HAP-1 (cell line): ENCODE measurements around the gene SPDYE16.
"Not testable (repeated sequence)": the region's sequence is repeated elsewhere in the genome, so short reads cannot be mapped to it uniquely, and the experiment has no call there.

Experiments used
- DNase-seq, 2 experiments: peaks; one replicate each; pipeline ENCODE4 v3.0.0-alpha.2; 2016 to 2020; ENCODE audit warnings: low spot score in 2 of 2
- H3K27me3 ChIP-seq: fragments of 250-450 bp; sonication (Bioruptor Pico); 2 replicates; pipeline ENCODE4 v1.5.1; 2020; ENCODE audit warnings: low read depth, mild to moderate bottlenecking, moderate library complexity
- H3K36me3 ChIP-seq: fragments of 250-450 bp; sonication (Bioruptor Pico); replicated peaks from 2 replicates; pipeline ENCODE4 v1.5.1; 2020; ENCODE audit warnings: mild to moderate bottlenecking
- H3K4me1 ChIP-seq: fragments of 250-450 bp; sonication (Bioruptor Pico); 2 replicates; pipeline ENCODE4 v1.5.1; 2020; ENCODE audit warnings: mild to moderate bottlenecking
- H3K4me3 ChIP-seq: fragments of 250-450 bp; sonication (Bioruptor Pico); 2 replicates; pipeline ENCODE4 v1.5.1; 2020; ENCODE audit warnings: mild to moderate bottlenecking, moderate library complexity
- H3K9me3 ChIP-seq: fragments of 250-450 bp; sonication (Bioruptor Pico); 2 replicates; pipeline ENCODE4 v1.5.1; 2020; ENCODE audit warnings: mild to moderate bottlenecking, moderate library complexity
- in situ Hi-C: fragments of 300-500 bp; cut with MboI; formaldehyde crosslinking; loops from 3 replicates; pipeline ENCODE4 v1.14.3; 2020; ENCODE audit warnings: low sequenced_read_pairs, inconsistent platforms, mixed read lengths

SPDYE16 gene

DNA sequence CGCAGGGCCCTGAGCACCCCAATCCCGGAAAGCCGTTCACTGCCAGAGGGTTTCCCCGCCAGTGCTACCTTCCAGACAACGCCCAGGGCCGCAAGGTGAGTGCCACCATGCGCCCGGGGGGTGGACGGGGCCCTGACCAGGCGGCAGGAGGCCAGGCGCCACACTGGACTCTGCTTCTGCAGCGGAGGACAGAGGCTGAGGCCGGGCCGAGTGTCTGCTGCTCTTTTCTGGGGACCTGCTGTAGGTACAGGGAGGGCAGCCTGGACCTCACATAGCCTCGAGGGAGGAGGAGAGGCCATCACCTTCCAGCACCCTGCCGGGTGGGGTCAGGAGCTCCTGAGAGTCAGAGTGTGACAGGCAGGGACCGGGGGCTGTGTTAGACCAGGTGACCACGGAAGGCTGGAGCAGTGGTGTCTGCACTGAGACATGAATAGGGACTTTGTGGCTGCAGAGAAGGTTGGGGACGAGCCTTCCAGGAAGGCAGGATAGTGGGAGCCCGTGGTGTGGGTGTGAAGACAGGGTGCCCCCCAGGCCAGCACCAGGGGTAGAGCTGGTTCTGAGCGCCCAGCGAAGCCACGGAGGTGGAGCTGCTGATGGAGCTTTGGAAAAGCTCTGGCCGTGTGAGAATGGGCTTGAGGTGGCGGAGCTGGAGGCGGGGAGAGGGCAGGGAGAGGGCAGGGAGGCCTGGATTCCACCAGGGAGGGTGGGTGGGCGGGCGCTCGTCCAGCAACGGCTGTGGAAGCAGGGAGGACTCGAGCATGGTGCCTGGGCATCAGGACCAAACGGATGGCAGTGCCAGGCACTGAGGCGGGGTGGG lies 38.5 kb downstream of the SPDYE16 start:
- H3K4me1 ChIP-seq, in situ Hi-C loops, H3K4me3 ChIP-seq, H3K36me3 ChIP-seq, DNase-seq, H3K27me3 ChIP-seq, H3K9me3 ChIP-seq: not testable (repeated sequence)

DNA sequence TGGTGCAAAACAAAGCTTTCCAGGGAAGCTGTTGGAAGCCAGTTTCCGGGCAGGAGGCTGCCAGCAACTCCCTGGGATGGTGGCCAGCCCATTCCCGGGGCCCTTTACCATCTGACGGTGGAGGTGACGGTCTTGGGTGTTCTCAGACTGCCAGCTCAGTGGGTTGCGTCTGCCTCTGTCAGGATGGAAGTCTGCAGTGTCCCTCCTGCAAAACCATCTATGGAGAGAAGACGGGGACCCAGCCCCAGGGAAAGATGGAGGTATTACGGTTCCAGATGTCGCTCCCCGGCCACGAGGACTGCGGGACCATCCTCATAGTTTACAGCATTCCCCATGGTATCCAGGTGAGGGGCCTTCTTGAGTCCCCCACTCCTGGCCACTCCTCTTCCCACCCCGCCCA lies 39.9 kb downstream of the SPDYE16 start:
- H3K27me3 ChIP-seq, H3K9me3 ChIP-seq, in situ Hi-C loops, H3K4me3 ChIP-seq, H3K36me3 ChIP-seq, H3K4me1 ChIP-seq, DNase-seq: not testable (repeated sequence)

DNA sequence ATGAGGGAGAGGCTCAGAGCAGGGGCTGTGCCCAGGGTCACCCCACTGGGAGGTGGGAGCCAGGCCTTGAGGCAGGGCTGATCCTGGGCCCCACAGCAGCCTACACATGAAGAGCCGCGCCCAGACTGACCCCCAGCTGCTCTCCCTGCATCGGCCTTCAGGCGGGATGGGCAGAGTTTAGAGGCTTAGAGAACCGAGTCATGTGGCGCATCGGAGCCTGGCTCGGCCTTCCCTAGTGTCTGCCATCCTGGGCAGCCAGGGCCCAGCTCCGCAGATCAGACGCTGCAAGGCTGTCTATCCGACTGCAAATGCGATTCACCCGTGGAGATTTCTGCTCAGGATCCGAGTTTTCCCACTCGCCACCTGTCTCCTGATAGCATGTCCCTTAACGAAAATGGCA lies 40.3 kb downstream of the SPDYE16 start:
- H3K9me3 ChIP-seq, in situ Hi-C loops, H3K36me3 ChIP-seq, H3K27me3 ChIP-seq, DNase-seq, H3K4me3 ChIP-seq, H3K4me1 ChIP-seq: not testable (repeated sequence)

GRCh38 chr7:76502224-76502623 lies 40.9 kb downstream of the SPDYE16 start:
- H3K4me1 ChIP-seq, DNase-seq, H3K36me3 ChIP-seq, H3K27me3 ChIP-seq, H3K9me3 ChIP-seq, H3K4me3 ChIP-seq, in situ Hi-C loops: not testable (repeated sequence)

- H3K9me3 ChIP-seq, H3K36me3 ChIP-seq, DNase-seq, H3K4me3 ChIP-seq, in situ Hi-C loops, H3K4me1 ChIP-seq, H3K27me3 ChIP-seq: not testable (repeated sequence)
Observed at GRCh38 chr7:76499924-76500241, 43.2 kb downstream of the SPDYE16 start.

GRCh38 chr7:76499201-76499923 lies 43.7 kb downstream of the SPDYE16 start:
- DNase-seq, H3K9me3 ChIP-seq, in situ Hi-C loops, H3K4me3 ChIP-seq, H3K36me3 ChIP-seq, H3K4me1 ChIP-seq, H3K27me3 ChIP-seq: not testable (repeated sequence)

DNA sequence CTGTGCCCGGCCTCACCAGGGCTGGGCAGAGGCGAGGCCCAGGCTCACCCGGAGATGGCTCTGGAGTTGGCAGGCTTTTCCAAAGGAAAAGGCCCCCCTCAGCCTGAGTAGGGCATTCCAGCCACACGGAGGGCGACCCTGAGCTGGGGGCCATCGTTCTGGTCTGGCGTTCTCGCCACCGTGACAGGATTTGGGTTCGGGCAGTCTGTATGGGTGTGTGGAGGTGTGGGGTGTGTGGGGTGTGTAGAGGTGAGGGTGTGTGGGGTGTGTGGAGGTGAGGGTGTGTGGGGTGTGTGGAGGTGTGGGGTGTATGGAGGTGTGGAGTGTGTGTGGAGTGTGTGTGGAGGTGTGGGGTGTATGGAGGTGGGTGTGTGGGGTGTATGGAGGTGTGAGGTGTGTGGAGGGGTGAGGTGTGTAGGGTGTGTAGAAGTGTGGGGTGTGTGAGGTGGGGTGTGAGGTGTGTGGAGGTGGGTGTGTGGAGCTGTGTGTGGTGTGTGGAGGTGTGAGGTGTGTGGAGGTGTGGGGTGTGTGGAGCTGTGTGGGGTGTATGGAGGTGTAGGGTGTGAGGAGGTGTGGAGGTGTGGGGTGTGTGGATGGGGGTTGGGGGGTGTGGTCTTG lies 44.4 kb downstream of the SPDYE16 start:
- H3K4me1 ChIP-seq, DNase-seq, H3K36me3 ChIP-seq, H3K9me3 ChIP-seq, H3K4me3 ChIP-seq, in situ Hi-C loops, H3K27me3 ChIP-seq: not testable (repeated sequence)

- H3K4me1 ChIP-seq, H3K9me3 ChIP-seq, H3K27me3 ChIP-seq, H3K36me3 ChIP-seq, DNase-seq, H3K4me3 ChIP-seq, in situ Hi-C loops: not testable (repeated sequence)
Observed at GRCh38 chr7:76497918-76498582, 45.0 kb downstream of the SPDYE16 start.

DNA sequence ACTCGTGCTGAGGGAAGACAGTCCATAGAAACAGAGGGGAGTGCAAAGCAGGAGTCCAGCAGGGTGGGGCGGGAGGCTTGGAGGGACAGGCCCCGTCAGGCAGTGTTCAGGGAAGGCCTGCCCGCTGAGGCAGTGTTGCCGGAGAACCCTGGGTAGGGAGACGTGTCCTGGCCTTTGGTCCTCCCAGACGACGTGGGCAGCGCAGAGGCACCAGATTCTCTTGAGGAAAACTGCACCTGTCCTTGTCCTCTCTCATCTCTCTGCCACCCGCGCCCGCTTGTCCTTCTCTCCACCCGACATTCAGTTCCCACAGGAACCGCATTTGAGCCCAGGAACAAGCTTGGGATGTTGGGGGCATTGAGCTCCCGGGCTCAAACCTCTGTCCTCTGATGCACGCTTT lies 47.4 kb downstream of the SPDYE16 start:
- DNase-seq, H3K36me3 ChIP-seq, in situ Hi-C loops: not testable (repeated sequence)

DNA sequence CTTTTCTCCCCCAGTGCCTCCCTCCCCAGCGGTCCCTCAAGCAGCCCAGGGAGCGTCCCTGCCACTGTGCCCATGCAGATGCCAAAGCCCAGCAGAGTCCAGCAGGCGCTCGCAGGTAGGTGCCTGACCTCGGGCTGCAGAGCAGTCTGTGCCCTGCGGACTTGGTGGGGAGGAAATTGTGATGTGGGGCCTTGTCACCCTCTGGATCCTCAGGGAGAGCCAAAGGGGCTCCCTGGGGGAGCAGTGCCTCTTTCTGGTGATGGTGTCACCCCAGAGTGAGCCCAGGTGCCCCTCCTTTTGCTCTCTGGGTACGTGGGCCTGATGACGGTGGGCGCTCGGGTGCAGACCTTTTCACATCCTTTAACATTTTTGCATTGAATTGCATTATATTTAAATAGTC lies 51.0 kb downstream of the SPDYE16 start:
- H3K36me3 ChIP-seq, H3K27me3 ChIP-seq, DNase-seq, H3K4me1 ChIP-seq, H3K9me3 ChIP-seq, H3K4me3 ChIP-seq, in situ Hi-C loops: not testable (repeated sequence)

More for the DNA sequence above, 47.4 kb downstream of the SPDYE16 start:
- not testable (repeated sequence) for H3K27me3 ChIP-seq, H3K4me3 ChIP-seq, H3K4me1 ChIP-seq, H3K9me3 ChIP-seq

- H3K36me3 ChIP-seq, in situ Hi-C loops, H3K4me1 ChIP-seq, DNase-seq, H3K27me3 ChIP-seq, H3K9me3 ChIP-seq, H3K4me3 ChIP-seq: not testable (repeated sequence)
Observed at GRCh38 chr7:76487969-76488368, 55.1 kb downstream of the SPDYE16 start.

- H3K27me3 ChIP-seq, DNase-seq, H3K4me1 ChIP-seq, in situ Hi-C loops, H3K4me3 ChIP-seq, H3K36me3 ChIP-seq, H3K9me3 ChIP-seq: not testable (repeated sequence)
Observed at GRCh38 chr7:76486618-76487017, 56.5 kb downstream of the SPDYE16 start.

- H3K4me1 ChIP-seq, H3K4me3 ChIP-seq, H3K27me3 ChIP-seq, H3K9me3 ChIP-seq, H3K36me3 ChIP-seq, in situ Hi-C loops, DNase-seq: not testable (repeated sequence)
Observed at GRCh38 chr7:76485822-76486610, 57.1 kb downstream of the SPDYE16 start.
